Smooth muscle cell (in vitro differentiated cells): ENCODE results near the gene RTL10. TPM values are rescaled to one million over a fixed set of nuclear protein-coding genes. Genes with fewer than 3 reads are reported as not detected.

Experiments used
- DNase-seq: peaks from one replicate; lab custom pipeline; 2025; ENCODE audit not compliant: unreplicated experiment; lab: John Stamatoyannopoulos, UW
- H2AFZ ChIP-seq: fragments of 200-600 bp; sonication (generic); 2 replicates; pipeline ENCODE4 v1.6.0; 2016; ENCODE audit warnings: antibody characterized with exemption, low read depth, mild to moderate bottlenecking
- H3F3A ChIP-seq: fragments of 200-600 bp; sonication (generic); 2 replicates; pipeline ENCODE4 v1.6.0; 2017; ENCODE audit warnings: antibody characterized with exemption, low read depth
- H3K27ac ChIP-seq: fragments of 200-600 bp; sonication (generic); 2 replicates; pipeline ENCODE4 v1.5.1; 2016; ENCODE audit warnings: low read depth, mild to moderate bottlenecking
- H3K27me3 ChIP-seq: fragments of 200-600 bp; sonication (generic); 2 replicates; pipeline ENCODE4 v1.6.1; 2016; ENCODE audit warnings: low read depth, mild to moderate bottlenecking
- H3K36me3 ChIP-seq: fragments of 200-600 bp; sonication (generic); 2 replicates; pipeline ENCODE4 v1.5.1; 2016; ENCODE audit warnings: low read depth
- H3K4me1 ChIP-seq: fragments of 200-600 bp; sonication (generic); 2 replicates; pipeline ENCODE4 v1.5.1; 2016; ENCODE audit warnings: low read depth
- H3K4me2 ChIP-seq: fragments of 200-600 bp; sonication (generic); 2 replicates; pipeline ENCODE4 v1.6.0; 2016; ENCODE audit warnings: mild to moderate bottlenecking
- H3K4me3 ChIP-seq: fragments of 200-600 bp; sonication (generic); 2 replicates; pipeline ENCODE4 v1.5.1; 2016; ENCODE audit warnings: mild to moderate bottlenecking
- H3K79me2 ChIP-seq: fragments of 200-600 bp; sonication (generic); 2 replicates; pipeline ENCODE4 v1.6.0; 2016; ENCODE audit warnings: low read depth, mild to moderate bottlenecking
- H3K9ac ChIP-seq: fragments of 200-600 bp; sonication (generic); 2 replicates; pipeline ENCODE4 v1.6.0; 2016; ENCODE audit warnings: low read depth
- H3K9me3 ChIP-seq: fragments of 200-600 bp; sonication (generic); replicated peaks from 2 replicates; pipeline ENCODE4 v1.5.1; 2016; ENCODE audit warnings: low read depth
- H4K20me1 ChIP-seq: fragments of 200-600 bp; sonication (generic); 2 replicates; pipeline ENCODE4 v1.6.0; 2016; ENCODE audit warnings: low read depth
- CTCF ChIP-seq: fragments of 200-600 bp; sonication (generic); IDR thresholded peaks from 2 replicates; pipeline ENCODE4 v1.5.1; 2017; ENCODE audit warnings: borderline replicate concordance, mild to moderate bottlenecking, antibody characterized with exemption; ENCODE audit not compliant: insufficient read depth, poor library complexity, severe bottlenecking
- WGBS: methylation state at CpG from one replicate; pipeline ENCODE4 v1.1.7; 2016; ENCODE audit warnings: low lambda C conversion rate; 5-methylcytosine and 5-hydroxymethylcytosine counted together
- polyA plus RNA-seq: library from polyadenylated mRNA; unstranded; fragments of >200 nt; fragmentation: Nextera tagmentation; extraction: Ambion mirVana; gene quantifications from 2 replicates; pipeline ENCODE4 v1.2.1, GENCODE V29; 2016
- total RNA-seq: library from RNA; depleted of rRNA; stranded (reverse); fragments of >200 nt; gene quantifications from 2 replicates; pipeline ENCODE4 v1.2.3, GENCODE V29; 2014

RTL10 gene
- total and polyA plus RNA-seq, 2 experiments from 2014 or later = 3.8 to 7.5 TPM

DNA sequence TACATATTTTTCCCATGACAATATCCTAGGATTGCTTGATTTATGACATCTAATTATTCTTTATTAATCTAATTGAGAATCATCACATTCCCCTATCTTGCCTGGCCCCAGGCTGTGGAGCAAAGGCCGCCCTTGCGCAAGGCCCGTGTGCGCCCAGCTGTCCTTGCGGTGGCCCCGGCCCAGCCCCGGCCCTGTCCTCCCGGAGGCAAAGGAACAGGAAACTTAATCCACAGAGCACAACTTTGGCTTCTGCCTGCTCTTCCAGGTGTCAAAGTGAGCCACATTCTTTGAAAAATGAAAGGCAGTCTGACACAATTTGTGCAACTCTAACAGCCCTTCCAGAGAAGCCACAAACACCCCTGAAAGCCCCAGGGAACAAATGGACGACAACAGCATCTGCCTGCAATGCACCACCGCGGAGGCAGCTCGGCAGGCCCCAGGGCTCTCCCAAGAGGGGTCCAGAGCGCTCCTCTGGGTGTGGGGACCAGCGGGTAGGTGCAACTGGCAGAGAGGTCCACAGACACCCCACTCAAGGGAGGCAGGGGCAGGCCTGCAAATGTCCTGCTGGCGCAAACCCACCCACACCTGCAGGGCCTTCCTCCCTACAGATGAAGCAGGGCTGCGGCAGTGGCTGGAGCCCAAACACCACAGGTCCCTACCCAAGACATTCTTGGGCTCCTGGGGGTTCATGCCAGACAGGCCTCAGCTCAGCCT, 30.3 kb downstream of the RTL10 start:
- H3K9me3 ChIP-seq = no peaks in the 10 kb centered on the region
- no peak overlapping the region for H3K4me2 ChIP-seq
- TF ChIP-seq CTCF = no peak
- H3K9ac ChIP-seq = no peak overlapping the region
- H2AFZ ChIP-seq = no peak overlapping the region
- no peak for DNase-seq
- H3K4me3 ChIP-seq = no peak overlapping the region
- 90% methylated on average over 16 of the region's 16 CpGs for WGBS
- H3K27ac ChIP-seq = no peak overlapping the region
- no peaks in the 10 kb centered on the region for H3K4me1 ChIP-seq
- H3K27me3 ChIP-seq = no peaks in the 10 kb centered on the region
- H3K79me2 ChIP-seq = no peaks in the 10 kb centered on the region
- H3K36me3 ChIP-seq = no peaks in the 10 kb centered on the region
- H4K20me1 ChIP-seq = peaks cover 22% of the 10 kb centered on the region
- no peaks in the 10 kb centered on the region for H3F3A ChIP-seq

- Histone ChIP-seq H4K20me1 (peaks cover 22% of the 10 kb centered on the region), H2AFZ (no peak overlapping the region), H3K36me3 (no peaks in the 10 kb centered on the region), H3K9ac (no peak overlapping the region), H3K9me3 (no peaks in the 10 kb centered on the region), H3K4me3 (no peak overlapping the region), H3K27ac (no peak overlapping the region), H3K4me2 (no peak overlapping the region), H3F3A (no peaks in the 10 kb centered on the region), H3K4me1 (no peaks in the 10 kb centered on the region), H3K79me2 (no peaks in the 10 kb centered on the region), H3K27me3 (no peaks in the 10 kb centered on the region)
- TF ChIP-seq CTCF = no peak
- 94% methylated on average over 9 of the region's 9 CpGs for WGBS
- DNase-seq = no peak
Measured at GRCh38 chr22:19823902-19824211, 30.8 kb downstream of the RTL10 start.

- Histone ChIP-seq H3K4me2 (no peak overlapping the region), H2AFZ (no peak overlapping the region), H3K27ac (no peak overlapping the region), H3K9me3 (no peaks in the 10 kb centered on the region), H3K4me1 (no peaks in the 10 kb centered on the region), H3K36me3 (no peaks in the 10 kb centered on the region), H3K27me3 (no peaks in the 10 kb centered on the region), H3K9ac (no peak overlapping the region), H3K4me3 (no peak overlapping the region), H3F3A (no peaks in the 10 kb centered on the region), H3K79me2 (no peaks in the 10 kb centered on the region), H4K20me1 (peaks cover 22% of the 10 kb centered on the region)
- no peak for TF ChIP-seq CTCF
- no peak for DNase-seq
- 92% methylated on average over 11 of the region's 11 CpGs for WGBS
Measured at GRCh38 chr22:19823191-19823901, 31.3 kb downstream of the RTL10 start.
